ENCODE measurements around the gene TMEM134. TPM values are rescaled to one million over a fixed set of nuclear protein-coding genes. Genes with fewer than 3 reads are reported as not detected.

The TMEM134 gene
- total and polyA plus RNA-seq, 9 of the 15 experiments (the other 6 are each of a cell fraction or from before 2014, with no cell fraction given), result 0.63 to 48.4 (median 10.7) TPM

GRCh38 chr11:67428052-67429001 lies 40.7 kb downstream of the TMEM134 start, which contains the start of gene RPS6KB2 (continued):
- TF ChIP-seq RNF219 (CRISPR knock-in tag; IDR thresholded peaks at IDR 0.05) (no peak), ZNF12 (CRISPR knock-in tag; IDR thresholded peaks at IDR 0.05) (no peak), NONO (IDR thresholded peaks at IDR 0.05; ENCODE audit: low read depth in 2 of 2, low read length in 1 of 2) (no peak), NBN (IDR thresholded peaks at IDR 0.05; ENCODE audit: low read depth) (peak; percentile 85; the same call in 1 of the 2 replicates), FOXP4 (CRISPR knock-in tag; IDR thresholded peaks at IDR 0.05; ENCODE audit: borderline replicate concordance) (no peak), MEF2A (IDR thresholded peaks at IDR 0.05; ENCODE audit: control insufficient read depth, low read depth, low read length) (no peak), CREM (IDR thresholded peaks at IDR 0.05; ENCODE audit: low read depth) (peak; percentile 100), CCNT2 (IDR thresholded peaks at IDR 0.05; ENCODE audit: borderline replicate concordance, extremely low read depth, insufficient read length, low read depth, low read length) (peak; percentile 65), CTBP1 (IDR thresholded peaks at IDR 0.05; ENCODE audit: borderline replicate concordance) (peak; percentile 64; the same call in 1 of the 2 replicates), KDM4B (IDR thresholded peaks at IDR 0.05; ENCODE audit: borderline replicate concordance in 2 of 2, low read depth in 1 of 2) (0 out of 4 replicates have a peak, but pooled peaks of 1 of the 2 experiments have one; percentile 32), ZNF41 (CRISPR knock-in tag; conservative IDR thresholded peaks at IDR 0.05) (no peak; the same call in 1 of the 2 replicates), COPS2 (conservative IDR thresholded peaks at IDR 0.05) (no peak), CREB5 (CRISPR knock-in tag; IDR thresholded peaks at IDR 0.05) (no peak), SP2 (IDR thresholded peaks at IDR 0.05; ENCODE audit: extremely low read depth, low read depth, low read length, poor library complexity, severe bottlenecking) (no peak), RBFOX2 (IDR thresholded peaks at IDR 0.05; ENCODE audit: low read depth, low read length) (peak; percentile 94), ETS2 (tag; IDR thresholded peaks at IDR 0.05; ENCODE audit: borderline replicate concordance, poor library complexity, severe bottlenecking) (no peak), PKNOX1 (IDR thresholded peaks at IDR 0.05) (peak; percentile 97), HDAC8 (tag; IDR thresholded peaks at IDR 0.05) (no peak), ERF (CRISPR knock-in tag; IDR thresholded peaks at IDR 0.05) (no peak)

Measured in K562 (cell line).